ENCODE measurements around the gene ZNF462. TPM values are rescaled to one million over a fixed set of nuclear protein-coding genes. Genes with fewer than 3 reads are reported as not detected.
"Not testable (repeated sequence)": the region's sequence is repeated elsewhere in the genome, so short reads cannot be mapped to it uniquely, and the experiment has no call there.

Gene ZNF462
- total RNA-seq, 2 donors from 2014 or later: 4.7 to 8.9 TPM

GRCh38 chr9:106835840-106836239 lies 27.1 kb upstream of the ZNF462 start:
- Histone ChIP-seq H3K27ac (no peak overlapping the region), H3K9me3 (no peaks in the 10 kb centered on the region), H3K36me3 (replicated peaks in 1 of 2; ENCODE audit: insufficient read depth in 1 of 2, low read depth in 2 of 2) (no peaks in the 10 kb centered on the region), H3K27me3 (no peaks in the 10 kb centered on the region), H3K4me1 (peaks cover under 1% of the 10 kb centered on the region), H3K4me3 (no peak overlapping the region)
- intact Hi-C loops (cut with DNase I): no loop called here
- DNase-seq (no peak), ATAC-seq (no peak)
- 80 to 83% methylated on average over 2 of the region's 2 CpGs for WGBS, 2 donors
- TF ChIP-seq CTCF (IDR thresholded peaks at IDR 0.05) (no peak), POLR2A (IDR thresholded peaks at IDR 0.05) (no peak)

- DNase-seq: no peak
- Histone ChIP-seq H3K9me3 (no peaks in the 10 kb centered on the region), H3K27me3 (no peaks in the 10 kb centered on the region), H3K36me3 (replicated peaks in 1 of 2; ENCODE audit: insufficient read depth in 1 of 2, low read depth in 2 of 2) (no peaks in the 10 kb centered on the region), H3K27ac (no peak overlapping the region), H3K4me3 (no peak overlapping the region), H3K4me1 (no peaks in the 10 kb centered on the region)
- no peak for ATAC-seq
- TF ChIP-seq POLR2A (IDR thresholded peaks at IDR 0.05) (no peak), CTCF (IDR thresholded peaks at IDR 0.05) (no peak)
- intact Hi-C loops (cut with DNase I): no loop called here
- WGBS, 2 donors: 60 to 67% methylated on average over 1 of the region's 1 CpG
These were observed 19.6 kb upstream of the ZNF462 start for GRCh38 chr9:106843371-106843770.

- intact Hi-C loops (cut with DNase I): no loop called here
- Histone ChIP-seq H3K27ac (no peak overlapping the region), H3K27me3 (no peaks in the 10 kb centered on the region), H3K9me3 (no peaks in the 10 kb centered on the region), H3K36me3 (replicated peaks in 1 of 2; ENCODE audit: insufficient read depth in 1 of 2, low read depth in 2 of 2) (no peaks in the 10 kb centered on the region), H3K4me1 (no peaks in the 10 kb centered on the region), H3K4me3 (no peak overlapping the region)
- TF ChIP-seq CTCF (IDR thresholded peaks at IDR 0.05) (no peak), POLR2A (IDR thresholded peaks at IDR 0.05) (no peak)
- DNase-seq: no peak
- WGBS, 2 donors: 81 to 86% methylated on average over 1 of the region's 1 CpG
- no peak for ATAC-seq
These were observed 16.7 kb upstream of the ZNF462 start for GRCh38 chr9:106846307-106846706.

- Histone ChIP-seq H3K36me3 (replicated peaks in 1 of 2; ENCODE audit: insufficient read depth in 1 of 2, low read depth in 2 of 2) (no peaks in the 10 kb centered on the region), H3K27ac (no peak overlapping the region), H3K27me3 (no peaks in the 10 kb centered on the region), H3K4me3 (no peak overlapping the region), H3K4me1 (no peaks in the 10 kb centered on the region), H3K9me3 (no peaks in the 10 kb centered on the region)
- intact Hi-C loops (cut with DNase I): no loop called here
- DNase-seq (no peak), ATAC-seq (no peak)
- WGBS, 2 donors: 76 to 79% methylated on average over 2 of the region's 2 CpGs
- TF ChIP-seq CTCF (IDR thresholded peaks at IDR 0.05): no peak
- TF ChIP-seq POLR2A (IDR thresholded peaks at IDR 0.05): no peak
These were observed 16.1 kb upstream of the ZNF462 start for GRCh38 chr9:106846857-106847256.

GRCh38 chr9:106851640-106852039 lies 11.3 kb upstream of the ZNF462 start:
- H3K4me1 ChIP-seq; H3K27me3 ChIP-seq; H3K36me3 ChIP-seq (replicated peaks in 1 of 2; ENCODE audit: insufficient read depth in 1 of 2, low read depth in 2 of 2); intact Hi-C loops (cut with DNase I); H3K4me3 ChIP-seq; H3K9me3 ChIP-seq; DNase-seq; ATAC-seq; H3K27ac ChIP-seq: not testable (repeated sequence)
- 90 to 95% methylated on average over 8 of the region's 8 CpGs for WGBS, 2 donors
